ENCODE measurements around the gene ITGB4.

The ITGB4 gene

DNA sequence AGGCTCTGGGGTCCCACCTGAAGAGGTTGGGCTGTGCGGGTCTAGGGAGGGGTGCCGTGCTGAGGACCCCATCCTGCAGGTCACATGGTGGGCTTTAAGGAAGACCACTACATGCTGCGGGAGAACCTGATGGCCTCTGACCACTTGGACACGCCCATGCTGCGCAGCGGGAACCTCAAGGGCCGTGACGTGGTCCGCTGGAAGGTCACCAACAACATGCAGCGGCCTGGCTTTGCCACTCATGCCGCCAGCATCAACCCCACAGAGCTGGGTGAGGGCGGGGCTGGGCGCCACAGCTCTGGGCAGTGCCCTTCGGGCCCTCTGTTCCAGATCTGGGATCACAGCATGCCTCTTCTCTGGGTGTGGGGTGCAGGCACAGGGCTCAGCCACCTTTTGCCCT, 18.5 kb downstream of the ITGB4 start:
- in situ Hi-C loops (cut with MboI; ENCODE audit: low sequenced_read_pairs, unreplicated experiment) = loop anchor here (10.0 kb wide), 1 partner anchor 125 kb away; no protein-coding TSS in a partner anchor
- no peak for DNase-seq (ENCODE audit: low spot score)
- TF ChIP-seq, protein P1, sequence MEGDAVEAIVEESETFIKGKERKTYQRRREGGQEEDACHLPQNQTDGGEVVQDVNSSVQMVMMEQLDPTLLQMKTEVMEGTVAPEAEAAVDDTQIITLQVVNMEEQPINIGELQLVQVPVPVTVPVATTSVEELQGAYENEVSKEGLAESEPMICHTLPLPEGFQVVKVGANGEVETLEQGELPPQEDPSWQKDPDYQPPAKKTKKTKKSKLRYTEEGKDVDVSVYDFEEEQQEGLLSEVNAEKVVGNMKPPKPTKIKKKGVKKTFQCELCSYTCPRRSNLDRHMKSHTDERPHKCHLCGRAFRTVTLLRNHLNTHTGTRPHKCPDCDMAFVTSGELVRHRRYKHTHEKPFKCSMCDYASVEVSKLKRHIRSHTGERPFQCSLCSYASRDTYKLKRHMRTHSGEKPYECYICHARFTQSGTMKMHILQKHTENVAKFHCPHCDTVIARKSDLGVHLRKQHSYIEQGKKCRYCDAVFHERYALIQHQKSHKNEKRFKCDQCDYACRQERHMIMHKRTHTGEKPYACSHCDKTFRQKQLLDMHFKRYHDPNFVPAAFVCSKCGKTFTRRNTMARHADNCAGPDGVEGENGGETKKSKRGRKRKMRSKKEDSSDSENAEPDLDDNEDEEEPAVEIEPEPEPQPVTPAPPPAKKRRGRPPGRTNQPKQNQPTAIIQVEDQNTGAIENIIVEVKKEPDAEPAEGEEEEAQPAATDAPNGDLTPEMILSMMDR (IDR thresholded peaks at IDR 0.05; ENCODE audit: borderline replicate concordance, control extremely low read depth, extremely low read depth, insufficient read depth, missing control alignments) = no peak

GRCh38 chr17:75740215-75740614, 19.0 kb downstream of the ITGB4 start:
- DNase-seq (ENCODE audit: low spot score) = no peak
- in situ Hi-C loops (cut with MboI; ENCODE audit: low sequenced_read_pairs, unreplicated experiment) = loop anchor here (10.0 kb wide), 1 partner anchor 125 kb away; no protein-coding TSS in a partner anchor
- TF ChIP-seq, protein P1 (IDR thresholded peaks at IDR 0.05; ENCODE audit: borderline replicate concordance, control extremely low read depth, extremely low read depth, insufficient read depth, missing control alignments) = no peak

DNA sequence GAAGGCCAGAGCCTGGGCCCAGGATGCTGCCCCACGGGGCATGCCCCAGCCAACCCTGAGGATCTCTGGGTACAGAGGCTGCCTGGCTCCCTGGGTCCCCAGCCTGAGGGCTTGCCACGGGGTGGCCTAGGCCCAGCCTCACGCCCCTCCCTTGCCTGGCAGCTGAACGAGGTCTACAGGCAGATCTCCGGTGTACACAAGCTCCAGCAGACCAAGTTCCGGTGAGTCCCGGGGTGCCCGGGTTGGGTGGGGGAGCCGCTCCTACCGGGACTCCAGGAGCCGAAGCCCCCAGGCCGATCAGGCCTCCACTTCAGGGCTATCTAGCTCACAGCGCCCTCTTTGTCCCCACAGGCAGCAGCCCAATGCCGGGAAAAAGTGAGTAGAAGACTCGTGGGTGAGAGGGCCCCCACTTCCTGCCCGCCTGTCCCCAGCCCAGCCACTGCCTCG, 19.4 kb downstream of the ITGB4 start:
- TF ChIP-seq, protein P1 (IDR thresholded peaks at IDR 0.05; ENCODE audit: borderline replicate concordance, control extremely low read depth, extremely low read depth, insufficient read depth, missing control alignments) = no peak
- DNase-seq (ENCODE audit: low spot score) = no peak
- in situ Hi-C loops (cut with MboI; ENCODE audit: low sequenced_read_pairs, unreplicated experiment) = loop anchor here (10.0 kb wide), 1 partner anchor 126 kb away; no protein-coding TSS in a partner anchor

DNA sequence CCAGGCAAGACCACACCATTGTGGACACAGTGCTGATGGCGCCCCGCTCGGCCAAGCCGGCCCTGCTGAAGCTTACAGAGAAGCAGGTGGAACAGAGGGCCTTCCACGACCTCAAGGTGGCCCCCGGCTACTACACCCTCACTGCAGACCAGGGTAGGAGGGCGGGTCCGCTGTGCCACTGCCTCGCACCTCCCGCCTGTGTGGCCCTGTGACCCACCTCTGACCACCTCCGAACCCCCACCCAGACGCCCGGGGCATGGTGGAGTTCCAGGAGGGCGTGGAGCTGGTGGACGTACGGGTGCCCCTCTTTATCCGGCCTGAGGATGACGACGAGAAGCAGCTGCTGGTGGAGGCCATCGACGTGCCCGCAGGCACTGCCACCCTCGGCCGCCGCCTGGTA, 21.1 kb downstream of the ITGB4 start:
- DNase-seq (ENCODE audit: low spot score) = no peak
- TF ChIP-seq, protein P1 (IDR thresholded peaks at IDR 0.05; ENCODE audit: borderline replicate concordance, control extremely low read depth, extremely low read depth, insufficient read depth, missing control alignments) = no peak
- in situ Hi-C loops (cut with MboI; ENCODE audit: low sequenced_read_pairs, unreplicated experiment) = loop anchor here (10.0 kb wide), 1 partner anchor 128 kb away; no protein-coding TSS in a partner anchor

DNA sequence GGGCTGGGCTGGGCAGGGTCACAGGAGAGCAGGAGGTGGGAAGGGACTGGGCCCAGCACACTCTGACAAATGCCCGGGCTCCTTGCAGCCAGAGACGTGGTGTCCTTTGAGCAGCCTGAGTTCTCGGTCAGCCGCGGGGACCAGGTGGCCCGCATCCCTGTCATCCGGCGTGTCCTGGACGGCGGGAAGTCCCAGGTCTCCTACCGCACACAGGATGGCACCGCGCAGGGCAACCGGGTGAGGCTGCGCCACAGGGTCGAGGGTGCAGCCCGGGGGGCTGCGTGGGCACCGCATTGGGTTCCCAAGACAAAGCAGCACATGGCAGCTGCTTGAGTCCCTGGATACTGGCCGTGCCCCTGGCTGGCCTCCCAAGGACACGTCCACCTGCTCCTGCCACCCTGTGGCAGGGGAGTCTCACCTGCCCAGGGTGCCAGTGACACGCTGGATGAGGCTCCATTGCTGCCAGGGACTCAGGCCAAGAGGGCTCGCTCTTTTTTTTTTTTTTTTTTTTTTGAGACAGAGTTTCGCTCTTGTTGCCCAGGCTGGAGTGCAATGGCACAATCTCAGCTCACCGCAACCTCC, 22.5 kb downstream of the ITGB4 start:
- in situ Hi-C loops (cut with MboI; ENCODE audit: low sequenced_read_pairs, unreplicated experiment) = loop anchor here (10.0 kb wide), 1 partner anchor 129 kb away; no protein-coding TSS in a partner anchor
- TF ChIP-seq, protein P1 (IDR thresholded peaks at IDR 0.05; ENCODE audit: borderline replicate concordance, control extremely low read depth, extremely low read depth, insufficient read depth, missing control alignments) = no peak
- DNase-seq (ENCODE audit: low spot score) = no peak

GRCh38 chr17:75748706-75749105, 27.4 kb downstream of the ITGB4 start:
- TF ChIP-seq, protein P1 (IDR thresholded peaks at IDR 0.05; ENCODE audit: borderline replicate concordance, control extremely low read depth, extremely low read depth, insufficient read depth, missing control alignments) = no peak
- DNase-seq (ENCODE audit: low spot score) = no peak
- in situ Hi-C loops (cut with MboI; ENCODE audit: low sequenced_read_pairs, unreplicated experiment) = loop anchor here (10.0 kb wide), 1 partner anchor 134 kb away; no protein-coding TSS in a partner anchor

Measured in GM13976 (cell line).